Progenitor cell of endocrine pancreas (in vitro differentiated cells): Measurements from ENCODE around the gene SPATA31C1. TPM values are rescaled to one million over a fixed set of nuclear protein-coding genes. Genes with fewer than 3 reads are reported as not detected.
"Not testable (repeated sequence)": the region's sequence is repeated elsewhere in the genome, so short reads cannot be mapped to it uniquely, and the experiment has no call there.

ENCODE experiments used
- DNase-seq: peaks from one replicate; pipeline ENCODE4 v3.0.0; 2021; ENCODE audit warnings: low spot score; ENCODE audit not compliant: unreplicated experiment
- H3K27ac Mint-ChIP-seq: 2 replicates; pipeline ENCODE4 v1.8.0; 2021; ENCODE audit warnings: mild to moderate bottlenecking, moderate library complexity, mixed read lengths
- H3K27me3 Mint-ChIP-seq: 2 replicates; pipeline ENCODE4 v1.8.0; 2021; ENCODE audit warnings: mixed read lengths
- H3K36me3 Mint-ChIP-seq: 2 replicates; pipeline ENCODE4 v1.8.0; 2022; ENCODE audit warnings: mixed read lengths; ENCODE audit not compliant: insufficient read depth
- H3K4me1 Mint-ChIP-seq: 2 replicates; pipeline ENCODE4 v1.8.0; 2021; ENCODE audit warnings: low read depth, mixed read lengths
- H3K4me3 Mint-ChIP-seq: 2 replicates; pipeline ENCODE4 v1.8.0; 2021; ENCODE audit warnings: low read depth, mild to moderate bottlenecking, moderate library complexity, mixed read lengths
- H3K9me3 Mint-ChIP-seq: 2 replicates; pipeline ENCODE4 v1.8.0; 2021; ENCODE audit warnings: low read depth, mixed read lengths
- CTCF ChIP-seq: fragments of 200-600 bp; sonication (generic); IDR thresholded peaks from one replicate; pipeline ENCODE4 v1.5.0; 2021; ENCODE audit warnings: antibody characterized with exemption, mild to moderate bottlenecking; ENCODE audit not compliant: unreplicated experiment
- long read RNA-seq: library from polyadenylated mRNA; unstranded; transcript quantifications from one replicate; pipeline ENCODE4 v2.0.0, GENCODE V29; 2020
- total RNA-seq: library from RNA; stranded (reverse); gene quantifications from 2 replicates; pipeline ENCODE4 v1.2.1, GENCODE V29; 2021

Gene SPATA31C1
- not detected in 2 replicates for total RNA-seq
- long read RNA-seq = 0 reads

- not testable (repeated sequence) for H3K4me1 Mint-ChIP-seq, H3K4me3 Mint-ChIP-seq, H3K27me3 Mint-ChIP-seq, H3K36me3 Mint-ChIP-seq, H3K27ac Mint-ChIP-seq, H3K9me3 Mint-ChIP-seq, DNase-seq
Observed at GRCh38 chr9:87917662-87918061, at the start of gene SPATA31C1. TSS of gene SPATA31C1 (plus strand) at chr9:87917962.

DNA sequence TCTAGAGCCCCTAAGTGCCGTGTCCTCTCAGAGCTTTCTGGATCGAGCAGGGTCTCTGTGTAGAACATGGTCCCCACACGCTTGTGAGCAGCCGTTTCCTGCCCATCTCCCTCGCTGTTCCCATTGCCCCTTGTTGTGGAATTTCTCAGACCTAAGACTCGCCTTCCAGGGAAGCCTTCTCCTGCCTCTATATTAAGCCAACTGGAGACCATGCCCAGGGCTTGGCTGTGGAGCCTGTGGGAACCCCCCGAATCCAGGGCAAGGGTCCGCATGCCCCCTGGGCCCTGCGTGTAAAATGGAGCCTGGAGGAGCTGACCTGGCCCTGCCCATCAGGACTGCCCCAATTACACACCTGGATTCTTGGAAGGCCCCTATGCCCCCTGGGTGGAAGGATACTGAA, 49.6 kb upstream of the SPATA31C1 start:
- H3K4me1 Mint-ChIP-seq = peaks cover 6% of the 10 kb centered on the region
- no peaks in the 10 kb centered on the region for H3K36me3 Mint-ChIP-seq
- peaks cover 3% of the 10 kb centered on the region for H3K27me3 Mint-ChIP-seq
- no peak overlapping the region for H3K4me3 Mint-ChIP-seq
- no peak overlapping the region for H3K27ac Mint-ChIP-seq
- TF ChIP-seq CTCF = no peak
- no peaks in the 10 kb centered on the region for H3K9me3 Mint-ChIP-seq
- no peak for DNase-seq

- Mint-ChIP-seq H3K27me3 (peaks cover 3% of the 10 kb centered on the region), H3K9me3 (no peaks in the 10 kb centered on the region), H3K27ac (no peak overlapping the region), H3K4me3 (no peak overlapping the region), H3K36me3 (no peaks in the 10 kb centered on the region), H3K4me1 (peaks cover 3% of the 10 kb centered on the region)
- DNase-seq = no peak
- TF ChIP-seq CTCF = no peak
Observed at GRCh38 chr9:87868635-87869034, 49.1 kb upstream of the SPATA31C1 start.

DNA sequence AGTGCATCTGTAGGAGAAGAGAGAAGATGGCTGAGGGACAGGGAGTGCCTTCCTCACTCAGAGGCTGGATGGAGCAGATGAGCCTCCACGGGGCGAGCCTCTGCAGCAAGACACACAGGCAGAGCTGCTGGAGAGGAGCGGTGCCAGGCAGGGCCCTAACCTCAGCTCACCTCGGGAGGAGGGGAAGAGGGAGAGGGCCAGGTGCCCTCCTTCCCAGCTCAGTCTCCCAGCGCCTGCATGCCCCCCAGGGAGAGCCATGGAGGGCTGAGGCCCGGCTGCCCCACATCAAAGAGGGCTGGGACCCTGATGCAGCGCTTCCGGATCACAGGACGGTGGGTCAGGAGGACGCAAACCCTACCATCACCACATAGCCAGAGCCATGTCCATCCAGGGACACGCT, 48.7 kb upstream of the SPATA31C1 start:
- H3K36me3 Mint-ChIP-seq = no peaks in the 10 kb centered on the region
- peaks cover 4% of the 10 kb centered on the region for H3K4me1 Mint-ChIP-seq
- H3K9me3 Mint-ChIP-seq = no peaks in the 10 kb centered on the region
- TF ChIP-seq CTCF = no peak
- no peak overlapping the region for H3K4me3 Mint-ChIP-seq
- no peak overlapping the region for H3K27ac Mint-ChIP-seq
- no peak for DNase-seq
- peaks cover 3% of the 10 kb centered on the region for H3K27me3 Mint-ChIP-seq

GRCh38 chr9:87871425-87872078, 46.2 kb upstream of the SPATA31C1 start:
- no peaks in the 10 kb centered on the region for H3K9me3 Mint-ChIP-seq
- no peak for TF ChIP-seq CTCF
- DNase-seq = no peak

DNA sequence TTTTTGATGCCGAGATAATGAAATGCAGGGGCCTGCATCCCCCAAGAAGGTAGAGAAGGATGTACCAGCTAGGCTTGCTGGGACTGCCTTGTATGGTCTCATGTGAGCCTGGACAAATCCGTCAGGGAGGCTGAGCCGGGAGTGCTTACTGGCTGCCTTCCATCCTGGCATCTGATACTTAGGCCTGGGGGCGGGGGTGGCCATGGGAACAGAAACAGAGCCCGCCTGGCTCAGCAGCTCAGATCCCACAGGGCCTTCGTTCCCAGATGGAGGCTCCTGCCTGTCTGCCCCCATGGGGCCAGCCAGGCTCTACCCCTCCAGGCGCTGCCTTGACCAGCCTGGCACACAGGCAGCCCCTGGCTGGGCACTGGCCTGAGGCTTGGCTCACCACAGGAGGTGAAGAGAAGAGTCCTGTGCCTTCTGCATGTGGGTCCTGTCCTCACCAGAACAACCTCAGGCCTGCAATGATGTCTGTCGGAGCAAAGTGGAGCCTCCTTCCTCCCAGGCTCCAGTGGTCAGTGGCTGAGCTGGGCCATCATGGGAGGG, 45.6 kb upstream of the SPATA31C1 start:
- no peak for DNase-seq
- Mint-ChIP-seq H3K27me3 (peaks cover 3% of the 10 kb centered on the region), H3K9me3 (no peaks in the 10 kb centered on the region), H3K4me3 (no peak overlapping the region), H3K4me1 (peaks cover 2% of the 10 kb centered on the region), H3K27ac (no peak overlapping the region), H3K36me3 (no peaks in the 10 kb centered on the region)
- no peak for TF ChIP-seq CTCF

More at GRCh38 chr9:87871425-87872078, 46.2 kb upstream of the SPATA31C1 start:
- Mint-ChIP-seq H3K4me1 (peaks cover 2% of the 10 kb centered on the region), H3K27ac (no peak overlapping the region), H3K27me3 (peaks cover 3% of the 10 kb centered on the region), H3K36me3 (no peaks in the 10 kb centered on the region), H3K4me3 (no peak overlapping the region)
